Measurements from ENCODE around the gene RFX5.

RFX5 gene

GRCh38 chr1:151334822-151335221, 12.2 kb downstream of the RFX5 start:
- Histone ChIP-seq H3K4me1 (ENCODE audit: low read length) (no peaks in the 10 kb centered on the region), H3K4me3 (ENCODE audit: low read length) (no peak overlapping the region), H3K4me2 (ENCODE audit: low read length) (no peak overlapping the region), H3K27me3 (ENCODE audit: low read depth, low read length) (no peaks in the 10 kb centered on the region), H2AFZ (ENCODE audit: low read depth, low read length) (no peak overlapping the region), H3K9me3 (ENCODE audit: insufficient read depth, low read length) (no peaks in the 10 kb centered on the region), H3K36me3 (replicated peaks; ENCODE audit: low read depth, low read length) (peaks cover 13% of the 10 kb centered on the region), H3K79me2 (ENCODE audit: low read length) (no peaks in the 10 kb centered on the region), H3K27ac (ENCODE audit: low read length) (no peak overlapping the region), H3K9ac (ENCODE audit: low read length) (no peak overlapping the region), H4K20me1 (ENCODE audit: insufficient read depth, low read length) (no peaks in the 10 kb centered on the region)
- no peak for TF ChIP-seq EZH2phosphoT487 (IDR thresholded peaks at IDR 0.05; ENCODE audit: low read depth)

- H3K4me1 ChIP-seq (ENCODE audit: low read length) = peaks cover 20% of the 10 kb centered on the region
- H3K9ac ChIP-seq (ENCODE audit: low read length) = peak overlapping the region; percentile 84
- no peak for TF ChIP-seq CTCF (IDR thresholded peaks at IDR 0.05; ENCODE audit: low read depth, low read length)
- no peak for TF ChIP-seq EZH2phosphoT487 (IDR thresholded peaks at IDR 0.05; ENCODE audit: low read depth)
- peaks cover 19% of the 10 kb centered on the region for H3K36me3 ChIP-seq (replicated peaks; ENCODE audit: low read depth, low read length)
- H3K4me3 ChIP-seq (ENCODE audit: low read length) = peak overlapping the region; percentile 93
- no peaks in the 10 kb centered on the region for H4K20me1 ChIP-seq (ENCODE audit: insufficient read depth, low read length)
- no peaks in the 10 kb centered on the region for H3K9me3 ChIP-seq (ENCODE audit: insufficient read depth, low read length)
- H3K27me3 ChIP-seq (ENCODE audit: low read depth, low read length) = no peaks in the 10 kb centered on the region
- peak overlapping the region; percentile 77 for H3K27ac ChIP-seq (ENCODE audit: low read length)
- H2AFZ ChIP-seq (ENCODE audit: low read depth, low read length) = peak overlapping the region; percentile 70
- H3K79me2 ChIP-seq (ENCODE audit: low read length) = peaks cover 30% of the 10 kb centered on the region
- peak overlapping the region; percentile 98 for H3K4me2 ChIP-seq (ENCODE audit: low read length)
Observed at GRCh38 chr1:151327903-151328674, 19.0 kb downstream of the RFX5 start.

GRCh38 chr1:151327223-151327902, 19.7 kb downstream of the RFX5 start, which contains the start of gene PI4KB:
Gene PI4KB, minus strand, starts transcription at chr1:151327416. Its CDS starts 10,935 bp downstream, at chr1:151316481.
- Histone ChIP-seq H3K27me3 (ENCODE audit: low read depth, low read length) (no peaks in the 10 kb centered on the region), H3K4me3 (ENCODE audit: low read length) (peak within 1 kb of the TSS; percentile 93), H4K20me1 (ENCODE audit: insufficient read depth, low read length) (no peaks in the 10 kb centered on the region)

GRCh38 chr1:151326619-151327222, 20.3 kb downstream of the RFX5 start:
- Histone ChIP-seq H3K36me3 (replicated peaks; ENCODE audit: low read depth, low read length) (peaks cover 27% of the 10 kb centered on the region), H3K27me3 (ENCODE audit: low read depth, low read length) (no peaks in the 10 kb centered on the region), H3K27ac (ENCODE audit: low read length) (peak overlapping the region; percentile 77), H4K20me1 (ENCODE audit: insufficient read depth, low read length) (no peaks in the 10 kb centered on the region), H3K4me1 (ENCODE audit: low read length) (peaks cover 20% of the 10 kb centered on the region), H3K4me3 (ENCODE audit: low read length) (peak overlapping the region; percentile 93), H3K79me2 (ENCODE audit: low read length) (peaks cover 37% of the 10 kb centered on the region), H3K4me2 (ENCODE audit: low read length) (peak overlapping the region; percentile 98), H3K9me3 (ENCODE audit: insufficient read depth, low read length) (no peaks in the 10 kb centered on the region), H2AFZ (ENCODE audit: low read depth, low read length) (peak overlapping the region; percentile 37; the same call in 1 of the 2 replicates), H3K9ac (ENCODE audit: low read length) (peak overlapping the region; percentile 84)
- TF ChIP-seq CTCF (IDR thresholded peaks at IDR 0.05; ENCODE audit: low read depth, low read length) = no peak
- no peak for TF ChIP-seq EZH2phosphoT487 (IDR thresholded peaks at IDR 0.05; ENCODE audit: low read depth)

More at GRCh38 chr1:151327223-151327902, 19.7 kb downstream of the RFX5 start, which contains the start of gene PI4KB:
- Histone ChIP-seq H3K4me2 (ENCODE audit: low read length) (peak within 1 kb of the TSS; percentile 98), H3K27ac (ENCODE audit: low read length) (peak within 1 kb of the TSS; percentile 77), H3K9ac (ENCODE audit: low read length) (peak within 1 kb of the TSS; percentile 84), H3K79me2 (ENCODE audit: low read length) (peaks cover 33% of the 10 kb centered on the region), H2AFZ (ENCODE audit: low read depth, low read length) (peak within 1 kb of the TSS; percentile 70), H3K36me3 (replicated peaks; ENCODE audit: low read depth, low read length) (peaks cover 22% of the 10 kb centered on the region), H3K9me3 (ENCODE audit: insufficient read depth, low read length) (no peaks in the 10 kb centered on the region), H3K4me1 (ENCODE audit: low read length) (peaks cover 20% of the 10 kb centered on the region)
- TF ChIP-seq EZH2phosphoT487 (IDR thresholded peaks at IDR 0.05; ENCODE audit: low read depth) (no peak), CTCF (IDR thresholded peaks at IDR 0.05; ENCODE audit: low read depth, low read length) (no peak)
